Measurements from ENCODE around the gene GNAQ. TPM values are rescaled to one million over a fixed set of nuclear protein-coding genes. Genes with fewer than 3 reads are reported as not detected.

GNAQ gene
- total RNA-seq, 1 experiment from 2014 or later = 28.6 TPM

DNA sequence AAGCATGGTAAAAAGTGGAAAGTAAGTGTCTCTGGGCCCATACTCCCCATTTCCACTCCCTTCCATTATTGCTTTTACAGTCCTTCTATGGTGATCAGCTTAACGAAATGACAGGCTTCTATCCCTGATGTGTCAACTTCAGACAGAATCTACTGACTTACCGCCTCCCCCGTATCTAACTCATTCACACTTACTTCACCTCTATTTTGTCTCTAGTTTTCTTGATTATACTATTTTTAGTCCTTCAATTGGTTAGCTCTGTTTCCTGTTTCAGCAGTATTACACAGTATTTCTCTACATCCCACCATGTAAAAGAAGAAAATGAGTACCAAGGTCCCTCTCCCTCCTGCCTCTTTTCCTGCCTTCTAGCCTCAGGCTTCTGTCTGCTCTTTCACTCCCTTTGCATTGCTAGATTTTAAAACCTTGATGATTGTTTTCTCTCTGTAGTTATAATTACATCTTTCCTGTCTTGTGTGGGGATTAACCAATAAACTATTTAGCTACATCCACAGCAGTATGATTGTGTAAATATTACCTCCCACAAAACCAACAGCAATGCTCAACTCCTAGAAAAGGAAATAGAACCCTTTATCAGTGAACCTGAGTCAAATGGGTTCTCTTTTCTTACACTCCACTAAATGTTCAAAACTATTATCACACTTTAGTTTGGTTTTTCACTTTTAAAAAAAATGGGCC is 53.4 kb downstream of the GNAQ start:
- DNase-seq (ENCODE audit: extremely low read depth, low read depth) = no peak

DNA sequence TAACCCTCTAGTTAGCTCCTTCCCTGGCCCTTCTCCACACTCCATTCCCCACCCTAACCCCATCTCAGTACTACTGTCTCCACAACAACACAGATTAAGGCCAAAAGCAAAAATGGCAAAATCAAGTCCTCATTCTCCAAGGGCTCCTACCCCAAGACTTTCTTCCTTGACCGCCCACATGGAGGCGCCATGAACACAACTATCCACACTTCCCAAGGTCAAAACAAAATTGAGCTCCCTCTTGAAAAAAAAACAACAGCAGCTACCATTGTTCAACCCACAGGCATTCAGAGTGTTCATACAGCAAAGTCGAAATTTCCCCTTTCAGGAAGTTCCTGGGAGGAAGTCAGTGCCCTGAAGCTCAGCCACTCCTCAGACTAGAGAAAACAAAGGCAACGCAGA is 54.4 kb downstream of the GNAQ start:
- peak; percentile 52 for DNase-seq (ENCODE audit: extremely low read depth, low read depth)

DNA sequence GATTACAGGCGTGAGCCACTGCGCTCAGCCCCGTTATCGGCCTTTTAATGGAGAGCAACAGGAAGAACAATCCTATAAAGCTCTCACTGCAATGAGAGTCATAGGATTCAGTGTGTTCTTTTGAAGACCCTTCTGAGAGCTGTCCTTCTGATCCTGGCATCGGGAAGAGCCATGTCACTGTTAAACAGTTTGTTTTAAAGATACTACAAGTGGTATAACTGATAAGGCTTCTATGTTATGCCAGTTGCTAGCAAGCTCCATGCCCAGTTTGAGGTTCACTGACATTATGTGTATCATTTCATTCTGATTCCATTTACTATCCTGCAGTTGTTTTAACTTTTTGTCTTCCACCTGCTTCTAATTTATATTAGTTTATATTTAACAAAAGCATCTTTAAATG is 55.8 kb downstream of the GNAQ start:
- no peak for DNase-seq (ENCODE audit: extremely low read depth, low read depth)

DNA sequence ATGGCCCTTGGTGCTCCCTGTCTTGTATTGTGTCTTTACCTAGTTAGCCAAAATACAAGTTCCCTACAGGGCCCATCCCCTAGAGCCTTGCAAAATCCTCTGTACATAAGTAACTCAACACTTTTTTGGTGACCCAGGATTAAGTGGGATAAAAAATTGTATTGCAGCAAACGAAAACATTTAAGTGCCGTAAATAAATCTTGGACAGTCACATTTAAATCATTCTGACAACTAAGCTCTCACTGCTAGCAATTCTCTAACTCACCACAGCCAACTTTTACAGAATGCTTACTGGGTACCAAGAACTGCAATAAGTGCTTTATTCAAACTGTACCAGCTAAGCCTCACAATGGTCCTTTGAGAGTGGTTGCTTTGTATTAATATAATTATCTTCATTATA is 56.6 kb downstream of the GNAQ start:
- DNase-seq (ENCODE audit: extremely low read depth, low read depth) = no peak

DNA sequence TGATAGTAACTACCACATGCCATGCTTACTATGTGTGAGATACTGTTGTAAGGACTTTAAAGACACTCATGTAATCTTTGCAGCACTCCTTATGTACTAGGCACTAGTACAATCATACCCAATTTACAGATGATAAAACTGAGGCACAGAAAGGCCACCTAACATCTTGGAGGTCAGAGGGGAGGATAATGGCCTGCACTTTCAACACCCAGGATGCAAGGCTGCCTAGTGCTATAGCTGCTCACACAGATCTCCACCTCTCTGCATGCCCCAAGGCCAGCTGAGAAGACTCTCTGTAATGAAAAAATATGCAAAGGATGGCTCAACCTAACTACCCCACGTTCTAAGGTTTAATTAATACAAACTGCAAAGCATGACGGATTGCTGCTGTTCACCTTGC is 57.2 kb downstream of the GNAQ start:
- no peak for DNase-seq (ENCODE audit: extremely low read depth, low read depth)

DNA sequence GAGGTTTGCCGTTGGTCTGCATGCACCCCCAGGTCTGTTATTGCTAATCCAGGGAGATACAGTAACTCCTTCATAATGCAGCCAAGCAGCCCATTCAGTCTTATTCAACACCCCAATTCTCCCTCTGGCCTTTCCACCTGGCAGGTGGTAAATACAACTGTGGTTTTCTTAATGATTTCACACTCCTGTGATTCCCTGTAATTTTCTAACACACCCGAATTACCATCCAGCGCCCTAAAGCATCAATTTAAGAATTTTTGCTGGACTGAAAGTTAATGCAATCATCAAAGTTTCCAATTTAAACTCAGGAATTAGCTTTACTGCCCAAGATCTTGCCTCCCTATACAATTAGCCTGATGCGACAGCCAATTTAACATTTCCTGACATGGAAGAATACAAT is 62.5 kb downstream of the GNAQ start:
- no peak for DNase-seq (ENCODE audit: extremely low read depth, low read depth)

DNA sequence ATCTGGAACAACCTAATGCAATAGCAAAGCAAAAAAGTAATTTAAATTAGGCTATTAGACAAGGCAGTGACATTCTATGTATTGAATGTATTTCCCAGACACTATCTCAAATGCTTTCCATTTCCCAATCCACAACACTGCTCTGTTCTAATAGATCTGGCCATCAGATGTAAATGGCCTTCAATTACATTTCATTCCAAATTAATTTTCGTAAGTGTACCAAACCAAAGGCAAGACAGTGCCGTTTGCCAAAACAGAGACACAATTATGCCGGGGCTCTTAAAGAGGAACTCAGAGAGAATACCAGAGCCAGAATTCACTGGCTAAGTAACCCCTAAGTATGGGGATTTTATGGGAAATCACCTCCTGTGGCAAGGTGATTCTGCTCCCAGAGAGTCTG is 63.1 kb downstream of the GNAQ start:
- DNase-seq (ENCODE audit: extremely low read depth, low read depth) = no peak

DNA sequence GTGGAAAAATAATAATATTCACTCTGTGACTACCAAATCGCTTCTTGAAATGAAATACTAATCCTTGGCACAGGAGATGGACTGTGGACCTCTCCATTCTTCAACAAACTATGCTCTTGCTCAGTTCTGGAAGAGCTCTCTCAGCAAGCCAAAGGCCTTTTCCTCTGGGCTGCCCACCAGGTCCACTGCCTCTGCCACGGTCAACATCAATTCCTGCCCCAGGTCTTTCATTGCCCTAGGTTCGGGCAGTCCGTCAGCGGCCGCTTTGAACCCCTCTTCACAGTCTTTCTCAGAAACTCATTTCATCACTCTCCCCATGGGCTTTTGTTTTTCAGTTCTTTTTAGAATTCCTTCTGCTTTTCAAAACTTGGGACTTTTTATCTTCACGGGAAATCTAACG is 64.9 kb downstream of the GNAQ start:
- DNase-seq (ENCODE audit: extremely low read depth, low read depth) = no peak

DNA sequence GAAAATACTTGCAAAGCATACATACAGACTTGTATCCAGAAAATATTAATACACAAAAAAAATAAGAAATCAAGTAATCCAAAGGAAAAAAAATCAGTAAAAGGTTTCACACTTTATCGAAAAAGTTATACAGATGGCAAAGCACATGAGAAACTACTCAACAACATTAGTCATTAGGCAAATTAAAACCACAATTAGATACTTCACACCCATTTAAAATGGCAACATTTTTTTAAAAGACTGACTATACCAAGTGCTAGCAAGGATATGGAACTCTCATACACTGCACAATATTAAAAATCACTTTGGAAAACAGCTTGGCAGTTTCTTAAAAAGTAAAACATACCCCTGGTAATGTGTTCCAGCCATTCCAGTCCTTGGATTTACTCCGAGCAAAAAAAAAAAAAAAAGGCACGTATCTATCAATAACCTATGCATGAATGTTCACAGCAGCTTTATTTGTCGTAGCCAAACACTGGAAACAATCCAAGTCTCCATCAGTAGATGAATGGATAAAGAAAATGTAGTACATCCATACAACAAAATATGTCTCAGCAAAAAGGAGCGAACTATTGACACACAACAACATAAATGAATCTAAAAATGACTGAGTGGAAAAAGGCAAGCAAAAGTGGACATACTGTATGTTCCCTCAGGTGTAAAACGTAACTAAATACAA is 66.0 kb downstream of the GNAQ start:
- no peak for DNase-seq (ENCODE audit: extremely low read depth, low read depth)

DNA sequence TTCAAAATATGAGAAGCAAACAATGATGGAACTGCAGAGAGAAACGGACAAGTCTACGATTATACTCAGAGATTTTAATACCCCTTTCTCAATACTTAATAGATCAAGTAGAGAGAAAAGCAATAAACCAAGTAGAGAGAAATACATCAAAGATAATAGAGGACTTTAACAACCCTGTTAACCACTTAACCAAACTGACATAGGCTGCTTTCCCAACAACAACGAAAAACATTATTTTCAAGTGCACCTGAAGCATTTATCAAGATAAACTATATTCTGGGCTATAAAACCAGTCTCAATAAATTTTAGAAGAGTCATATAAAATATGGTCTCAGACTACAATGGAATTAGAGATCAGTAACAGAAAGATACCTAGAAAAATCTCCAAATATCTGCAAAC is 67.4 kb downstream of the GNAQ start:
- DNase-seq (ENCODE audit: extremely low read depth, low read depth) = no peak

DNA sequence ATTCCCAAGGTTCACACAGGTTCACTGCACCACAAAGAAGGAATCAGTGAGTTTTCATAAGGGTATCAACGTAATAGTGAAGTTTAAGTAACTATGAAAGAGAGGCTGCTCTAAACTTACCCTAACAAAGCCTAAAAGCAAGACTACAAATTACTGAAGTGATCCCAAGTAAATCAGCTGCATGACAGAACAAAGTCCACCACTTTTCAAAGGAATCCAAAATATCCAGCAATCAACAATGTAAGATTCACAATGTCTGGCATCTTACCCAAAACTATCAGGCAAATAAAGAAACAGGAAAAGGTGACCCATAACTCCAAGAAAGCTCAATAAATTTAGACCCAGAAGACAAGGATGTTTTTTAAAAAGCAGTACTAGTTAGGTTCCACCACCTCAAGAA is 70.1 kb downstream of the GNAQ start:
- no peak for DNase-seq (ENCODE audit: extremely low read depth, low read depth)

DNA sequence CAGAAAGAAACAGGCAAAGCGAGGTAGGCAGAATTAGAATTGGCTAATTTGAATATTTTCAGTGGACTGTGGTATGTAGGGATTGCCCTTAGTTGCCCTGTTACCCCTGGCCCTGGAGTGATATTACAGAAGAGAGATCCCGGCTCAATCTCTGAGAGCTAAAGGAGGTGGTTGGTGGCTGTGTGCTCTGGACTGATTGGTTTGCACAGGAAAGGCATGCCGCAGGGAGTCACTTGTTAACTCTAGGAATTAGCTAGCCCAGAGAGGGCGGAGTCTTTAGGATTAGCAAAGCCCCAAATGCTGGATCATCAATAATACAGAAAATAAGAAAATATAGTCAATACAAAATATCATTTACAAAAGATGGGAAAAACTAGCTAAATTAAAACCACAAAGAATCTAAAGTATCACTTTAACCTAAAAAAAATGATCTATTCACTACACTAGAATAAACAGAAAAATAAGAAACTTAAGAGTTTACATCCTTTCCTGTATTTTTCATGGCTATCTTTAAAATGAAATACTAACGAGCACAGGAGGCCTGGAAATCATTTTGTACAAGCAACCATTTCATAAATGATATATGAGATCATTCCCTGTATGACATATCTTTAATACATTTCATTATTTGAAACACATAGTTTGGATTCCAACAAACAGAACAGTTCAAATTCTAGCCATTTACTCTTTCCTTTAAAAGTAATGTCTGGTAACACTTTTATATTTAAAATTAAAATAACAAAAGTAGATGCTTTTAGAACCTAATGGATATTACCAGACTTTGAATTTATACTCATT is 71.1 kb downstream of the GNAQ start:
- DNase-seq (ENCODE audit: extremely low read depth, low read depth) = no peak

DNA sequence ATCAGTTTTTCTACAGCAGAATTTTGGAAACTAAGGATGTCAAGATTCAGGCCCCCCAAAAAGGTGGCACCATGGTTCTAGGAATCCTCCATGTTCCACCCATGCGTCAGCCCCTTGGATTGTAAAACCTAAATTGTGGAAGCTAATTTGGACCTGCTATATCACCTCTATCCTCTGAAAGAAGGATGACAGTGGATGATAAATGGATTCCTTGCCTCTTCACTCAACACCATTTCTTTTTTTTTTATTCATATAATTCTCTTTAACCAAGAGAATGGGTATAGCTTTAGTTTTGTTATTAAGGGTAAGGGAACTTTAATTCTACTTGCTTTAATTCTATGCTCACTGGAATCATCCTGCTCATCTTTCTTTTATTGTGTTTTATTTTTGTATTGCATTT is 71.8 kb downstream of the GNAQ start:
- no peak for DNase-seq (ENCODE audit: extremely low read depth, low read depth)

DNA sequence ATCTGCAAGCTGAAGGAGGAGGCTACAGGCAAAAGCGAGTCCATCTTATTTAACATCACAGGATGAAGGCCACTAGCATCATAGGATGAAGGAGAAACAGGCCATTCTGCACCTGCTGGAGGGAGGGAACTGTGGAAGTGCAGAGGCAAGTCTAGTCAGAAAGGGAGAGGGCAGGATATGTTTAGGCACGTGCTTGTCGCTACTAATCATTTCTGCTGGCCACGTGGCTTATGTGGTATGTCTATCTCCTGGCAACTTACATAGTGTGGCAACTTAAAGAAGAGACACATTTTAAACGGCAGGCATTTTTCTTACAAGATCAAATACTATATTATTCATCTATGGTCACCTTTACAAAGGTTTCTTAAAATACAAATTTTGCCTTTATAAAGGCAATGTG is 74.0 kb downstream of the GNAQ start:
- DNase-seq (ENCODE audit: extremely low read depth, low read depth) = no peak

DNA sequence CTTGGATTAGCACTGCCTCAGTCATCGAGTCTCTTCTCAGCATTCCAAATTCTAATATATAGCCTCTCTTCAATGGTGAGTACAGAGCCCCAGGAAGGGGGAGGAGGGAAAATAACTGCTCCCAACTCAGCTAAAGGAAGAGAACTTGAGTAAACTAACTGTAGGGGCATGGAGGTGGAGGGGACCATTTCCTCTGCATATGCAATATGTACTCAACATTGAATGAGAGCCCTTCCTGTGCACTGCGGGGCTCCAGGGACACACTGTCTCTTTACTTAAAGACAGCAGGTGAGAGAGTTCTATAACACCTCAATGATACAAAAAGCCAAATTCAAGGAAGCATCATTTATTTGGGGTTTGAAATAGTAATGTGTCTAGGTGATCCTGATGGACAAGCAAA is 75.1 kb downstream of the GNAQ start:
- no peak for DNase-seq (ENCODE audit: extremely low read depth, low read depth)

DNA sequence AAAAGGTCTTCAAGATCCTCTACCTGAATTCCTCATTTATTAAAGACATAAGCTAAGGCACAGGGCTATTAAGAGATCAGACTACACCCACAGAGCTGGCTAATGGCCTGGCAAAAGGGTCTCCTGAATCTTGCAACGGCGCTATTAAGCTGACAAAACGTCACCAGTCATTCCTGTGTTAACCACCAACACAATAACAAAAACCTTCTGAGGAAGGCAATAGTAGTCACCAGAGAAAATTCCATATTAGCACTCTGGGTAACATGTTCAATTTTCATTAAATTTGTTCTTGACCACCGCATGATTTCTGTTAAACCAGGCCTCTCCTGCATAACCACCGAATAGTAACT is 77.0 kb downstream of the GNAQ start:
- no peak for DNase-seq (ENCODE audit: extremely low read depth, low read depth)

DNA sequence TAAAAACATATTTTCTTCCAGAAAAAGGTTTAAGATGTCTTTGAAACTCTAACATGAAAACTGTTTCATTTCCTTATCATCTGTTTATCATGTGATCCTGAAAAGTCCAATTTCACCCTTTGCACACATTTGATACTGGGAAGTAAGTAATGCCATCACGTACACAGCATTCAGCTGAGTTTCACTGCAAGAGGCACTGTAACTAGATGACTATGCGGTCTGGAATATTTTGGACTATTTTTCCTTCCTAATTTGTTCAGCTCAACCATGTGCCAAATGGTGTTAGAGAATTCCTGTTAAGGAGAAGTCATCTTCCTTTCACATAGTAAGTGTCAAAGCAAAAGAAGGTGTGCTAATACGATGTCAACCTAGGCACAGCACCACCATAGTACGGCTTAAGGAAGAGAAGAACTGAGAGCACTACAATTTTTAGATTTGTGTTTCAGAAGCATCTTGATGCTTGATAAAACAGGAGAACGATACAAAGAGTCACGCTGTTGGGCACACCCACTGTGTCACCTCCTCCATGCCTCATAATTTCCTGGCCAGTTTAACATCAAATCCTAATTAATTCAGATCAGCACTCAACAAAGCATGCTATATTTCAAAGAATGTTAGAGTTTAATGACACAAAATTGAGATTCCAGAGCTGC is 77.5 kb downstream of the GNAQ start:
- DNase-seq (ENCODE audit: extremely low read depth, low read depth) = no peak

DNA sequence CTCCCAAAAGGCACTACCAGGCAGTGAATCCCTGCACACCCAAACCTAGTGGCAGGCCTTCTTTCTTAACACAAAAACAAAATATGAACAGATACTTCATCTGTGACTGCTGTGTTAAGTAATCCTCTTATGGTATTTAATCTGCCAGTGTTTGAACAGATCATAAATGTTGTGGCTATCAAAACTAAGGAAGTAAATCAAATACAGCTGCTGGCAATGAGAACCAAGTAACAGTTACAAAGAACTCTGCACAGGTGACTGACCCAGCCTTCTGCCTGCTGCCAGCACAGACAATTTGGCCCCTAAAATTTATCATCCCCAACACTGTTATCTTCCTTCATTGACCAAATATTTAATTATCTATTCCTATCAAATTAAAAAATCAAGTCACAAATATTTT is 78.0 kb downstream of the GNAQ start:
- DNase-seq (ENCODE audit: extremely low read depth, low read depth) = no peak

DNA sequence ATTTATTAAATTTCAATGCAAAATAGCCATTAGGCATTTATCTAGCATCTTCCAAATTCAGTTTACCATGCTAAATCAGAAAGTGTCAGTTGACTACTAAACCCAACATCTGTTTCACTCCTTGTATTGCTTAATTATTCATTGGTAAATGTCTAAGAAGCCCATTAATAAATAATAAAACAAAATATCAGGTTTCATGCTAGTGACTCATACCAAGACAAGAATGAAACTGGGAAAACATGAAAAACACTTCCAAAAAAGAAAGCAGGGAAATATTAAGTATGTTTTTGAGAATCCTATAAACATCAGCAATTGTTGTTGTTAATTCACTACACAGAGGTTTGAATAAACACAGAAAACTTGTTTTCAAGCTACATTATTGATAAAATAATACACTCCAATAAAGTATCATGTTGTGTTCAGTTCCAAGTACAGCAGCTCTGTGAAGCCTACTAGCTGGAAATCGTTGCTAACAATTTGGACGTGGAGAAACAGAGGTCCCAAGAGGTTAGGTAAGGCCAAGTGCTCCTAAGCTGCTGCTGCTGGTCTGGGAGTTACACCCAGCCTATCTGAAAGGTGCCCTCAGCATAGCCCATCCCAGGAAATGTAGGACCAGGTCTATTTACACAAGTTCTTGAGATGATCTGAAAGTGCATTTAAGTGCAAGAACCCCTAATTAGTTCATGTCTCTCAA is 78.8 kb downstream of the GNAQ start:
- DNase-seq (ENCODE audit: extremely low read depth, low read depth) = no peak

DNA sequence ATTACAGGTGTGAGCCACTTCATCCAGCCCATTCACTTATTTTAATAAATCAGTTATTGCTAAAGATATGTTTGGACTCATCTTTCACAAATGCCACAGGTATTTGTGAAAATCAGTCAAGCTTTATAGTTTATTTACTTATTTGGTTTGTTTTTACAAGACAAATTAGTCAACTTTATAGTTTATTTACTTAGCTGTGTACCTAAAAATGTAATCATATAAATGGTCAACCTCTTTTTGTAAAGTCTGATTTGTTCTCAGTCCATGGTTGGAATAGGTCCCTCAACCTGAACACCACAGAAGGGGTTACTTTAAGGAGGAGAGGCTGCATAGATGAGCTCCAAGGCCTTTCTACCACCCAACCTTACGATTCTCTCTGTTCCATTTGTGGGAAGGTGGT is 80.2 kb downstream of the GNAQ start:
- no peak for DNase-seq (ENCODE audit: extremely low read depth, low read depth)

Measured in NCI-H460 (cell line).